H9 (cell line): ENCODE data around the gene RBM23. TPM values are rescaled to one million over a fixed set of nuclear protein-coding genes. Genes with fewer than 3 reads are reported as not detected.

Experiments
- DNase-seq: peaks from one replicate; pipeline ENCODE4 v3.0.0-alpha.2; 2017
- H2AFZ ChIP-seq: one replicate; pipeline ENCODE4 v1.6.1; 2013; ENCODE audit warnings: mild to moderate bottlenecking, low read length, control low read depth, moderate library complexity
- H2AK5ac ChIP-seq: 2 replicates; pipeline ENCODE4 v1.6.1; 2013; ENCODE audit warnings: low read length, control low read depth, mixed read lengths; ENCODE audit not compliant: insufficient read length
- H2BK120ac ChIP-seq: one replicate; pipeline ENCODE4 v1.6.1; 2013; ENCODE audit warnings: low read depth, mild to moderate bottlenecking, low read length, control low read depth, inconsistent platforms; ENCODE audit not compliant: poor library complexity, severe bottlenecking
- H2BK12ac ChIP-seq: 2 replicates; pipeline ENCODE4 v1.6.1; 2013; ENCODE audit warnings: low read length, control low read depth, mixed read lengths, low read depth; ENCODE audit not compliant: insufficient read length
- H2BK15ac ChIP-seq: 2 replicates; pipeline ENCODE4 v1.6.1; 2013; ENCODE audit warnings: low read depth, low read length, control low read depth
- H2BK20ac ChIP-seq: one replicate; pipeline ENCODE4 v1.6.1; 2013; ENCODE audit warnings: low read depth, mild to moderate bottlenecking, low read length, control low read depth, inconsistent platforms; ENCODE audit not compliant: poor library complexity, severe bottlenecking
- H2BK5ac ChIP-seq: 2 replicates; pipeline ENCODE4 v1.6.1; 2013; ENCODE audit warnings: low read length, control low read depth, mixed read lengths; ENCODE audit not compliant: insufficient read length
- H3K14ac ChIP-seq: 2 replicates; pipeline ENCODE4 v1.6.1; 2013; ENCODE audit warnings: low read length, control low read depth; ENCODE audit not compliant: insufficient read depth
- H3K18ac ChIP-seq: 2 replicates; pipeline ENCODE4 v1.6.1; 2013; ENCODE audit warnings: low read depth, mild to moderate bottlenecking, mixed read lengths, low read length, control low read depth; ENCODE audit not compliant: insufficient read length
- H3K23ac ChIP-seq: 2 replicates; pipeline ENCODE4 v1.6.1; 2013; ENCODE audit warnings: low read length, control low read depth, mixed read lengths, low read depth; ENCODE audit not compliant: insufficient read length
- H3K23me2 ChIP-seq: 2 replicates; pipeline ENCODE4 v1.6.1; 2013; ENCODE audit warnings: low read depth, mild to moderate bottlenecking, mixed read lengths, low read length, control low read depth; ENCODE audit not compliant: insufficient read length, poor library complexity, severe bottlenecking
- H3K27ac ChIP-seq: 2 replicates; pipeline ENCODE4 v1.5.1; 2013; ENCODE audit warnings: low read length, control low read depth, mixed read lengths, low read depth; ENCODE audit not compliant: insufficient read length
- H3K27me3 ChIP-seq: 2 replicates; pipeline ENCODE4 v1.6.1; 2013; ENCODE audit warnings: low read length, control low read depth, inconsistent platforms; ENCODE audit not compliant: insufficient read depth
- H3K4ac ChIP-seq: 2 replicates; pipeline ENCODE4 v1.6.1; 2013; ENCODE audit warnings: low read depth, mild to moderate bottlenecking, control low read depth, inconsistent platforms, low read length, moderate library complexity
- H3K4me1 ChIP-seq: 2 replicates; pipeline ENCODE4 v1.6.1; 2013; ENCODE audit warnings: low read length, control low read depth, inconsistent platforms; ENCODE audit not compliant: insufficient read depth
- H3K4me2 ChIP-seq: 2 replicates; pipeline ENCODE4 v1.6.1; 2013; ENCODE audit warnings: low read length, control low read depth, mixed read lengths; ENCODE audit not compliant: insufficient read length, insufficient read depth
- H3K56ac ChIP-seq: 2 replicates; pipeline ENCODE4 v1.6.1; 2013; ENCODE audit warnings: low read depth, mild to moderate bottlenecking, mixed read lengths, low read length, control low read depth; ENCODE audit not compliant: insufficient read length
- H3K79me1 ChIP-seq: 2 replicates; pipeline ENCODE4 v1.6.1; 2013; ENCODE audit warnings: low read depth, mild to moderate bottlenecking, moderate library complexity, low read length, control low read depth, inconsistent platforms; ENCODE audit not compliant: insufficient read depth, poor library complexity, severe bottlenecking
- H3K79me2 ChIP-seq: 2 replicates; pipeline ENCODE4 v1.6.1; 2013; ENCODE audit warnings: low read length, control low read depth, inconsistent platforms; ENCODE audit not compliant: insufficient read depth
- H3K9ac ChIP-seq: 2 replicates; pipeline ENCODE4 v1.6.1; 2013; ENCODE audit warnings: low read length, control low read depth, mixed read lengths; ENCODE audit not compliant: insufficient read length; ENCODE audit errors: extremely low read depth
- H3K9me3 ChIP-seq: one replicate; pipeline ENCODE4 v1.6.1; 2013; ENCODE audit warnings: low read depth, low read length, inconsistent platforms; ENCODE audit not compliant: control insufficient read depth
- H3T11ph ChIP-seq: one replicate; pipeline ENCODE4 v1.6.1; 2013; ENCODE audit warnings: mild to moderate bottlenecking, low read length, control low read depth, inconsistent platforms
- H4K20me1 ChIP-seq: one replicate; pipeline ENCODE4 v1.6.1; 2013; ENCODE audit not compliant: control insufficient read depth, insufficient read length, insufficient read depth
- H4K5ac ChIP-seq: 2 replicates; pipeline ENCODE4 v1.6.1; 2013; ENCODE audit warnings: low read depth, mild to moderate bottlenecking, mixed read lengths, low read length, control low read depth; ENCODE audit not compliant: insufficient read length
- H4K8ac ChIP-seq: replicated peaks from 2 replicates; pipeline ENCODE4 v1.6.1; 2013; ENCODE audit warnings: low read length, control low read depth, mixed read lengths, low read depth; ENCODE audit not compliant: insufficient read length
- H4K91ac ChIP-seq: 2 replicates; pipeline ENCODE4 v1.6.1; 2013; ENCODE audit warnings: low read depth, mild to moderate bottlenecking, moderate library complexity, mixed read lengths, low read length, control low read depth; ENCODE audit not compliant: insufficient read length
- H3K27ac Mint-ChIP-seq, 3 experiments: 2 replicates in 2 of 3; 3 replicates in 1 of 3; pipeline ENCODE4 v1.8.0; 2020 to 2021; ENCODE audit warnings: mixed read lengths in 3 of 3, mild to moderate bottlenecking in 1 of 3, moderate library complexity in 1 of 3
- H3K27me3 Mint-ChIP-seq: 2 replicates; pipeline ENCODE4 v1.8.0; 2021; ENCODE audit warnings: low read depth, mild to moderate bottlenecking, moderate library complexity, mixed read lengths
- H3K36me3 Mint-ChIP-seq, 3 experiments: 2 replicates in 2 of 3; 3 replicates in 1 of 3; pipeline ENCODE4 v1.8.0; 2020 to 2021; ENCODE audit warnings: low read depth in 3 of 3, mixed read lengths in 3 of 3; ENCODE audit not compliant: insufficient read depth in 1 of 3
- H3K4me1 Mint-ChIP-seq, 2 experiments: 2 replicates each; pipeline ENCODE4 v1.8.0; 2020; ENCODE audit warnings: mixed read lengths in 2 of 2
- H3K4me3 Mint-ChIP-seq, 2 experiments: 2 replicates in 1 of 2; 3 replicates in 1 of 2; pipeline ENCODE4 v1.8.0; 2020 to 2021; ENCODE audit warnings: mild to moderate bottlenecking in 2 of 2, mixed read lengths in 2 of 2, moderate library complexity in 1 of 2
- H3K9me3 Mint-ChIP-seq, 2 experiments: 2 replicates in 1 of 2; 3 replicates in 1 of 2; pipeline ENCODE4 v1.8.0; 2020; ENCODE audit warnings: mild to moderate bottlenecking in 2 of 2, mixed read lengths in 2 of 2, moderate library complexity in 1 of 2
- WGBS: extraction: QIAGEN DNeasy Blood & Tissue Kit; methylation state at CpG from one replicate; pipeline ENCODE4 v1.1.7; 2013; ENCODE audit warnings: missing lambda C conversion rate, low lambda C conversion rate, mixed read lengths; ENCODE audit not compliant: insufficient read length; ENCODE audit errors: extremely low coverage; 5-methylcytosine and 5-hydroxymethylcytosine counted together
- total RNA-seq: library from RNA; stranded (reverse); gene quantifications from 2 replicates; pipeline ENCODE4 v1.2.1, GENCODE V29; 2021
- TF ChIP-seq, protein P1 (sequence below): fragments of 200-600 bp; sonication (generic); conservative IDR thresholded peaks from 3 replicates; pipeline ENCODE4 v1.8.0; 2021; ENCODE audit warnings: antibody characterized with exemption, mild to moderate bottlenecking

Gene RBM23
- total RNA-seq, 1 experiment from 2014 or later = 79.0 TPM

DNA sequence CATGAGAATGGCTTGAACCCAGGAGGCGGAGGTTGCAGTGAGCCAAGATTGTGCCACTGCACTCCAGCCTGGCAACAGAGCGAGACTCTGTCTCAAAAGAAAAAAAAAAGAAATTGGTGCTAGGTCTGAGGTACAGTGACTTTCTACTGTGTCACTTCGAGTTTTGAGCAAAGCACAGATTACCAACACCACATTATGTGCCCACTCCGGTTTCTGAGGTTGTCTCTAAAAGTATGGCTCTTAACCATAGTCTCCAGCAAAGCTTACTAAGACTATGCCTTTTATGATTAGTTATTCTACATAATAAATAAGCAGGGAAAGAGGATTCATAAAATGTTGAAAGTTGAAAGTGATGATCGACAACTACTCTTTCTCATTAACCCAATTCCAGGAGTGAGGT, 8.0 kb downstream of the RBM23 start:
- H2AK5ac ChIP-seq = no peak overlapping the region
- Mint-ChIP-seq H3K4me3 (no peak overlapping the region; a peak in 1 of 5 replicates), H3K27ac (no peak overlapping the region), H3K27me3 (no peaks in the 10 kb centered on the region), H3K4me1 (no peaks in the 10 kb centered on the region), H3K36me3 (peaks cover 15 to 46% (median 42%) of the 10 kb centered on the region in 3 experiments), H3K9me3 (no peaks in the 10 kb centered on the region)
- no peaks in the 10 kb centered on the region for H3K4me1 ChIP-seq
- no peak overlapping the region for H2BK120ac ChIP-seq
- no peak overlapping the region for H3K14ac ChIP-seq
- H3K4me2 ChIP-seq = no peak overlapping the region
- H2BK15ac ChIP-seq = no peak overlapping the region
- H3K23ac ChIP-seq = no peak overlapping the region
- no peak overlapping the region for H4K8ac ChIP-seq
- no peak overlapping the region for H3K4ac ChIP-seq
- H3K27ac ChIP-seq = no peak overlapping the region
- H2BK5ac ChIP-seq = no peak overlapping the region
- no peak overlapping the region for H2AFZ ChIP-seq
- H3K27me3 ChIP-seq = no peaks in the 10 kb centered on the region
- no peak overlapping the region for H2BK12ac ChIP-seq
- H3K9ac ChIP-seq = no peak overlapping the region
- H4K5ac ChIP-seq = no peak overlapping the region
- no peak overlapping the region for H4K91ac ChIP-seq
- H3K18ac ChIP-seq = no peak overlapping the region
- H3K79me1 ChIP-seq = no peaks in the 10 kb centered on the region
- DNase-seq = no peak
- H3K79me2 ChIP-seq = 0 out of 2 replicates have a peak, but pooled peaks cover 2% of the 10 kb centered on the region
- no peaks in the 10 kb centered on the region for H4K20me1 ChIP-seq
- no peaks in the 10 kb centered on the region for H3K23me2 ChIP-seq
- no peak overlapping the region for H3K56ac ChIP-seq
- TF ChIP-seq, protein P1, sequence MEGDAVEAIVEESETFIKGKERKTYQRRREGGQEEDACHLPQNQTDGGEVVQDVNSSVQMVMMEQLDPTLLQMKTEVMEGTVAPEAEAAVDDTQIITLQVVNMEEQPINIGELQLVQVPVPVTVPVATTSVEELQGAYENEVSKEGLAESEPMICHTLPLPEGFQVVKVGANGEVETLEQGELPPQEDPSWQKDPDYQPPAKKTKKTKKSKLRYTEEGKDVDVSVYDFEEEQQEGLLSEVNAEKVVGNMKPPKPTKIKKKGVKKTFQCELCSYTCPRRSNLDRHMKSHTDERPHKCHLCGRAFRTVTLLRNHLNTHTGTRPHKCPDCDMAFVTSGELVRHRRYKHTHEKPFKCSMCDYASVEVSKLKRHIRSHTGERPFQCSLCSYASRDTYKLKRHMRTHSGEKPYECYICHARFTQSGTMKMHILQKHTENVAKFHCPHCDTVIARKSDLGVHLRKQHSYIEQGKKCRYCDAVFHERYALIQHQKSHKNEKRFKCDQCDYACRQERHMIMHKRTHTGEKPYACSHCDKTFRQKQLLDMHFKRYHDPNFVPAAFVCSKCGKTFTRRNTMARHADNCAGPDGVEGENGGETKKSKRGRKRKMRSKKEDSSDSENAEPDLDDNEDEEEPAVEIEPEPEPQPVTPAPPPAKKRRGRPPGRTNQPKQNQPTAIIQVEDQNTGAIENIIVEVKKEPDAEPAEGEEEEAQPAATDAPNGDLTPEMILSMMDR = no peak
- H3T11ph ChIP-seq = no peak overlapping the region
- no CpG with 5 or more reads among the region's 5 CpGs for WGBS
- no peak overlapping the region for H2BK20ac ChIP-seq
- H3K9me3 ChIP-seq = no peaks in the 10 kb centered on the region
